SK-N-SH treated with all-trans-retinoic acid at 6 μM for 48 hours (cell line): Measurements from ENCODE around the gene COPE.

ENCODE experiments used
- ARNTL ChIP-seq: fragments of 450-650 bp; formaldehyde crosslinking; IDR thresholded peaks from 2 replicates; pipeline ENCODE4 v1.5.0; 2020; ENCODE audit warnings: low read depth, mild to moderate bottlenecking, moderate library complexity, borderline replicate concordance
- GLIS3 ChIP-seq: fragments of 250-450 bp; sonication (Bioruptor Pico); IDR thresholded peaks from 2 replicates; pipeline ENCODE4 v1.5.0; 2020; ENCODE audit warnings: mild to moderate bottlenecking, moderate library complexity
- ISL1 ChIP-seq: fragments of 250-450 bp; sonication (Bioruptor Pico); IDR thresholded peaks from 2 replicates; pipeline ENCODE4 v2.1.2; 2022; ENCODE audit warnings: mild to moderate bottlenecking, moderate library complexity
- PPARA ChIP-seq: fragments of 250-450 bp; sonication (Bioruptor Pico); IDR thresholded peaks from 2 replicates; pipeline ENCODE4 v1.5.0; 2020; ENCODE audit warnings: mild to moderate bottlenecking, borderline replicate concordance
- ZNF565 ChIP-seq: fragments of 450-650 bp; formaldehyde crosslinking; conservative IDR thresholded peaks from 2 replicates; pipeline ENCODE4 v1.5.0; 2020; ENCODE audit warnings: low read depth, mild to moderate bottlenecking, moderate library complexity

GRCh38 chr19:18960370-18960769, 41.2 kb upstream of the COPE start:
- TF ChIP-seq GLIS3 (CRISPR knock-in tag) (no peak), ARNTL (CRISPR knock-in tag) (no peak), PPARA (CRISPR knock-in tag) (no peak), ZNF565 (no peak), ISL1 (CRISPR knock-in tag) (no peak)
